Retinal pigment epithelial cell (primary cell): ENCODE measurements around the gene KCNE3.

Source experiments
- DNase-seq: peaks from one replicate; pipeline ENCODE4 v3.0.0-alpha.2; 2010; ENCODE audit warnings: low read depth
- H3K4me3 ChIP-seq: 2 replicates; pipeline ENCODE4 v1.5.1; 2011; ENCODE audit warnings: mild to moderate bottlenecking, low read length, control low read depth, moderate library complexity
- TF ChIP-seq, protein P1 (sequence below): conservative IDR thresholded peaks from 2 replicates; pipeline ENCODE4 v1.5.1; 2011; ENCODE audit warnings: low read depth, low read length, control low read depth, inconsistent platforms

Gene KCNE3

DNA sequence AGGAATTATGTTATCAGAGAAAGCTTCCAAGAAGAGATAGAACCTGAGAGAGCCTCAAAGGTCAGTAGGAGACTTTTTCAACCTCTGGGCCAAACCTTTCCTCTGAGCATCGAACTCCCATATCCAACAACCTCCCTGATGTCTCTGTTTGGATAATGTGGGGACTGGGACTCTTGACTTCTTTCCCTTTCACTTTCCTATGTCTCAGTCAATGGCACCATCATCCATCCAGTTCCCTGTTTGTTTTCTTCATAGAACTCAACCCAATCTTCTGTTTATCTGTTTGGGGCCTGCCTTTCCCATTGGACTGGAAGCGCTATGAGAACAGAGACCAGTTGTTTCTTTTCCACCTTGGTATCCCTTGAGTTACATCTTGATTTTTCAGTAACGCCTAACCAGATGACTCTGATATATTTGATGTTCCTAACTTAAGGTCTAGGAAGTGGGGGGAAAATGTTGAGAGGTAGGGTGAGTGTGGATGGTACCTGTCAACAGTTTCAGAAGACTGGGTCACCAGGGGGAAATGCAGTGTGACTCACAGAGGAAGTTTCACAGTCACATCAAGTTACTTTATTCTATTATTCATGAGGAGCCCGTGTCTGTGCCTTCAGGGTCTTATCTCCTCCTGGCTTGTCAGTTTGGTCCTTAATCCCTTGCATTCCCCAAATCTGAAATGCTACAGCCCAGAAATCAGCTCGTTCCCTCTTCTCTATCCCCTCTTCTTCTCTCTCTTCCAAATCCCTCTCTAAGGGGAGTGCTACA is 4.5 kb upstream of the KCNE3 start:
- H3K4me3 ChIP-seq, result no peak overlapping the region
- no peak for DNase-seq
- TF ChIP-seq, protein P1, sequence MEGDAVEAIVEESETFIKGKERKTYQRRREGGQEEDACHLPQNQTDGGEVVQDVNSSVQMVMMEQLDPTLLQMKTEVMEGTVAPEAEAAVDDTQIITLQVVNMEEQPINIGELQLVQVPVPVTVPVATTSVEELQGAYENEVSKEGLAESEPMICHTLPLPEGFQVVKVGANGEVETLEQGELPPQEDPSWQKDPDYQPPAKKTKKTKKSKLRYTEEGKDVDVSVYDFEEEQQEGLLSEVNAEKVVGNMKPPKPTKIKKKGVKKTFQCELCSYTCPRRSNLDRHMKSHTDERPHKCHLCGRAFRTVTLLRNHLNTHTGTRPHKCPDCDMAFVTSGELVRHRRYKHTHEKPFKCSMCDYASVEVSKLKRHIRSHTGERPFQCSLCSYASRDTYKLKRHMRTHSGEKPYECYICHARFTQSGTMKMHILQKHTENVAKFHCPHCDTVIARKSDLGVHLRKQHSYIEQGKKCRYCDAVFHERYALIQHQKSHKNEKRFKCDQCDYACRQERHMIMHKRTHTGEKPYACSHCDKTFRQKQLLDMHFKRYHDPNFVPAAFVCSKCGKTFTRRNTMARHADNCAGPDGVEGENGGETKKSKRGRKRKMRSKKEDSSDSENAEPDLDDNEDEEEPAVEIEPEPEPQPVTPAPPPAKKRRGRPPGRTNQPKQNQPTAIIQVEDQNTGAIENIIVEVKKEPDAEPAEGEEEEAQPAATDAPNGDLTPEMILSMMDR, result no peak

DNA sequence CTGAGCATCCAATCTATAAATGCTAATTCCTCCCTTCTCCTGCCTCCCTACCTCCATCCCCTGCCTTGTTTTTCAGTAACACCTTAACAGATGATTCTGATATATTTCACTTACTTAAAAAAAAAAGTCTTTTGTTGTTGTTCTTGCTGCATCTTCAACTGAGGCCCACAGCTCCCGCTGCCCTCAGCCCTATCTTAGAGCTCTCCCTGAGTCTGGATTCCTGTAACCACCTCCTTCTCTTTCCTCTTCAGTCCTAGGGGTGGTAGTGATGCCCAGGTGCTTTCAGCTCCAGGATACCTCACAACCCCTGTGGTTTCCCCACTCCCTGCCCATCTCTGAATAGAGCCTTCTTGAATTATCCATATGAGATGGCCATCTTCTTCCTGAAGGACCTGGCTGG is 3.7 kb upstream of the KCNE3 start:
- TF ChIP-seq, protein P1, result no peak
- H3K4me3 ChIP-seq, result no peak overlapping the region
- DNase-seq, result no peak

DNA sequence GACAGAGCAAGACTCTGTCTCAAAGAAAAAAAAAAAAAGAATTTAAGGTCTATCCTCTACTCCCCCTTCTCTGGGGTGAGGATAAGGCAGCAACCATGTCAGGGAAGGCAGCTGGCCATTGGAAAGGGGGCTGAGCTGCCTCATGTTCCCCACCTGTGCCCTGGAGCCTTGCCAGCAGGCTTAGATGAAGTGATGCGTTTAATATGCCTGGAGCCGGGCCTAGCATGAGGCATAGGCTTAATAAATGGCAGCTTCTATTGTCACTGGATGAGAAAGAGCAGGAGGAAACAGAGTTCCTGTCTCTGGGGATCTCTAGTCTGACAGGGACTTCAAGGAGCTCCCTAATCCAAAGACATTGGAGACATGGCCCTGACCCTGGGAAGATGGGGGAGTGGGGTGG is 3.2 kb upstream of the KCNE3 start:
- no peak for DNase-seq
- H3K4me3 ChIP-seq, result no peak overlapping the region
- TF ChIP-seq, protein P1, result no peak

DNA sequence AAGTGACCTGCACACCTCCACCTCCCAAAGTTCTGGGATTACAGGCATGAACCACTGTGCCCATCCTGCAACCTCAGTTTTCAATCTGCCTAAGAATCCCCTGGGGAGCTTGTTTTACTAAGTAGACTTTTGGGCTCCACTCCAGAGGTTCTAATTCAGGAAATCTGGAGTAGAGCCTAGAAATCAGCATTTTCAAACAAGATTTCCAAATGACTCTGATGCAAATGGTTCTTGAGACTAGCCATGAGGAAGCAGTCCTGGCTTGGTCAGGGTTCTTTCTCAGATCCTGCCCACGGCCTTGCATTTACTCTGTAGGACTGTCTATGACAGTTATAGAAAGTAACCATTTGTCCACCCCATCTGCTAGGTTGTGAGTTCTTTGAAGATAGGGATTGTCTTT is 1.6 kb upstream of the KCNE3 start:
- H3K4me3 ChIP-seq, result no peak overlapping the region
- TF ChIP-seq, protein P1, result no peak
- DNase-seq, result no peak

DNA sequence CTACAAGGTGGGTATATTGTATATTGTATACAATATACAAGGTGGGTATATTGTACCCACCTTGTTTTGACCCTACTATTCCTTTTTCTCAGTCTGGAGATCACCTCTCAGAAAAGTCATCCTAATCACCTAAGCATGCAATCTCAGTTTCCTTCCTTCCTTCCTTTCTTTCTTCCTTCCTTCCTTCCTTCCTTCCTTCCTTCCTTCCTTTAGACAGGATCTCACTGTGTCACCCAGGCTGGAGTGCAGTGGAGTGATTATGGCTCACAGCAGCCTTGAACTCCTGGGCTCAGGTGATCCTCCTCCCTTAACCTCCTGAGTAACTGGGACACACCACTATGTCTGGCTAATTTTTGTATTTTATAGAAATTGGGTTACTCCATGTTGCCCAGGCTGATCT is 1.2 kb upstream of the KCNE3 start:
- no peak overlapping the region for H3K4me3 ChIP-seq
- no peak for DNase-seq
- TF ChIP-seq, protein P1, result no peak

DNA sequence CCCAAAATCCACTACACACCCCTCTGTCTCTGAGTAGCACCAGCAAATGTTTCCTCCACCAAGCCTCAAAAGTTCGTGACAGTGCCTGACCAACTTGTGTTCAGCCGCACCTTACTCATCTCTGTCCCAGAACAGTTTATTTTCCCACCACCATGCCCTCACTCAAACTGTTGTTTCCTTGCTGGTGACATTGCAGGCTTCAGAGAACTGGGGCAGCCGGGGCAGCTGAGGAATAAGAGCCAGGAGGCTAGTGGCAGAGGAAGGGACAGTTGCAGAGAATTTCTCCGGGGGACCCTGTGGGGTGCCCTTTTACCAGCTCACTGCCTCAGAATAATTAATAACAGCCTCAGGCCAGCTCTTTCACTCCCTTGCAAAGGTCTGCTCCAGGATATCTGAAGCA is 709 bp upstream of the KCNE3 start:
- no peak for DNase-seq
- TF ChIP-seq, protein P1, result no peak
- H3K4me3 ChIP-seq, result no peak overlapping the region

DNA sequence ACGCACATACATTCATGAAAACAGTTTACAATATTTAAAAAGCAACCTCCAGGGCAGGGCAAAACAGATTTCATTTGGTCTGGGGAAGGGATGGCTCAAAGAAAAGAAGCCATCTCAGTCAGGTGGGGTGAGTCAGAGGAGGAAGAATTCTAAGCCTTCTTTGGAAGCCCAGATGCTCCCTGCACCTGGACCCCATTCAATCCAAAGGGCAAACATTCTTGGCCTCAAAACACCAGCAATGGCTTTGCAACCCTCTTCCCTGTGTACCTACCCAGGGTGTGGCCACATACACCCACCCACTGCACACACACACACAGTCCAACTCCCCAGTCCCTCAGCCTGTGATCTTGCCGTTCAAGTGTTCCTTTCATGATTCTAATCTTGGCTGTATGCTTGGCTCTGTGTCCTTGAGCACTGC is 2.0 kb downstream of the KCNE3 start:
- no peak overlapping the region for H3K4me3 ChIP-seq
- DNase-seq, result no peak
- TF ChIP-seq, protein P1, result no peak
